Measurements from ENCODE around the gene PCP4L1.
"Not testable (repeated sequence)": the region's sequence is repeated elsewhere in the genome, so short reads cannot be mapped to it uniquely, and the experiment has no call there.

PCP4L1 gene

GRCh38 chr1:161314201-161314981 lies 55.8 kb downstream of the PCP4L1 start, which contains the start of gene SDHC:
SDHC (plus strand) TSS chr1:161314381; CDS start chr1:161314406, 25 bp downstream.
- H3K4me3 ChIP-seq (replicated peaks; ENCODE audit: low read depth, low read length) = peak within 1 kb of the TSS; percentile 95
- TF ChIP-seq CTCF (IDR thresholded peaks at IDR 0.05; ENCODE audit: low read depth, low read length, missing control alignments) = peak; percentile 51
- peak; percentile 61 for DNase-seq (ENCODE audit: extremely low read depth, low read depth)

- H3K4me3 ChIP-seq (replicated peaks; ENCODE audit: low read depth, low read length); DNase-seq (ENCODE audit: extremely low read depth, low read depth): not testable (repeated sequence)
Measured at GRCh38 chr1:161315841-161316674, 57.5 kb downstream of the PCP4L1 start.

- no peak for TF ChIP-seq CTCF (IDR thresholded peaks at IDR 0.05; ENCODE audit: low read depth, low read length, missing control alignments)
- DNase-seq (ENCODE audit: extremely low read depth, low read depth) = no peak
Measured at GRCh38 chr1:161324020-161324419, 65.5 kb downstream of the PCP4L1 start.

GRCh38 chr1:161330346-161330745 lies 71.8 kb downstream of the PCP4L1 start:
- no peak for DNase-seq (ENCODE audit: extremely low read depth, low read depth)
- no peak for TF ChIP-seq CTCF (IDR thresholded peaks at IDR 0.05; ENCODE audit: low read depth, low read length, missing control alignments)
- H3K4me3 ChIP-seq (replicated peaks; ENCODE audit: low read depth, low read length) = no peak overlapping the region

More at GRCh38 chr1:161324020-161324419, 65.5 kb downstream of the PCP4L1 start:
- no peak overlapping the region for H3K4me3 ChIP-seq (replicated peaks; ENCODE audit: low read depth, low read length)

GRCh38 chr1:161333166-161333565 lies 74.6 kb downstream of the PCP4L1 start:
- H3K4me3 ChIP-seq (replicated peaks; ENCODE audit: low read depth, low read length) = no peak overlapping the region
- TF ChIP-seq CTCF (IDR thresholded peaks at IDR 0.05; ENCODE audit: low read depth, low read length, missing control alignments) = no peak
- no peak for DNase-seq (ENCODE audit: extremely low read depth, low read depth)
